HepG2 (cell line): ENCODE results near the gene FIZ1. TPM values are rescaled to one million over a fixed set of nuclear protein-coding genes. Genes with fewer than 3 reads are reported as not detected.

Experiments
- AGO1 ChIP-seq: fragments of 200-400 bp; formaldehyde crosslinking; IDR thresholded peaks from 2 replicates; pipeline ENCODE4 v1.6.1; 2017; ENCODE audit warnings: mild to moderate bottlenecking, low read depth, low read length, moderate library complexity; ENCODE audit not compliant: poor library complexity, severe bottlenecking
- EZH2 ChIP-seq: conservative IDR thresholded peaks from 2 replicates; pipeline ENCODE4 v1.6.1; 2012; ENCODE audit warnings: mild to moderate bottlenecking, low read depth, low read length, moderate library complexity
- GFI1 ChIP-seq: sonication (generic); formaldehyde crosslinking; IDR thresholded peaks from 2 replicates; pipeline ENCODE4 v1.5.0; 2020; ENCODE audit warnings: missing genetic modification reagents, mild to moderate bottlenecking, borderline replicate concordance
- GTF3A ChIP-seq: sonication (generic); formaldehyde crosslinking; conservative IDR thresholded peaks from 2 replicates; pipeline ENCODE4 v1.4.0; 2020; ENCODE audit warnings: mild to moderate bottlenecking, missing genetic modification reagents
- KDM5A ChIP-seq: fragments of 200-600 bp; sonication (generic); IDR thresholded peaks from 2 replicates; pipeline ENCODE4 v1.7.0; 2018; ENCODE audit warnings: antibody characterized with exemption, mild to moderate bottlenecking, low read length, borderline replicate concordance
- KLF16 ChIP-seq, 2 experiments: sonication (generic) in 1 of 2; formaldehyde crosslinking in 1 of 2; IDR thresholded peaks; 2 replicates each; pipeline versions ENCODE4 v1.6.1 to v1.8.0; 2016 to 2023; ENCODE audit warnings: missing genetic modification reagents in 2 of 2, missing compliant biosample characterization in 1 of 2
- MXI1 ChIP-seq: IDR thresholded peaks from 3 replicates; pipeline ENCODE4 v1.6.1; 2012; ENCODE audit warnings: low read depth, low read length, inconsistent platforms, borderline replicate concordance
- PHF8 ChIP-seq: sonication (generic); formaldehyde crosslinking; IDR thresholded peaks from 2 replicates; pipeline ENCODE4 v1.5.0; 2020; ENCODE audit warnings: missing genetic modification reagents
- RARG ChIP-seq: sonication (generic); formaldehyde crosslinking; IDR thresholded peaks from 2 replicates; pipeline ENCODE4 v1.4.0; 2020; ENCODE audit warnings: low read depth, mild to moderate bottlenecking, missing genetic modification reagents
- RFX5 ChIP-seq: IDR thresholded peaks from 2 replicates; pipeline ENCODE4 v1.6.1; 2011; ENCODE audit warnings: low read depth, low read length, improper control_type of control experiment
- SP5 ChIP-seq: IDR thresholded peaks from 2 replicates; pipeline ENCODE4 v1.6.1; 2016; ENCODE audit warnings: low read depth, borderline replicate concordance
- ZNF605 ChIP-seq: sonication (generic); formaldehyde crosslinking; IDR thresholded peaks from 2 replicates; pipeline ENCODE4 v1.8.0; 2022; ENCODE audit warnings: mild to moderate bottlenecking, missing genetic modification reagents
- polyA plus RNA-seq, 8 experiments: library from polyadenylated mRNA; depleted of rRNA in 3 of 8; stranded (reverse) in 7 of 8; unstranded in 1 of 8; fragments of >200 nt; fragmentation: Illumina TruSeq in 4 of 8; extraction: Trizol in 4 of 8; gene quantifications; 2 replicates each; pipeline versions ENCODE4 v1.2.1 to v1.2.3, GENCODE V29; 2011 to 2016; ENCODE audit warnings: low read depth in 4 of 8, missing spikeins in 1 of 8, mixed read lengths in 1 of 8; ENCODE audit not compliant: insufficient read depth in 1 of 8
- total RNA-seq, 5 experiments: library from RNA; depleted of rRNA; stranded (reverse); fragments of >200 nt; fragmentation: Illumina TruSeq; extraction: Trizol; gene quantifications; 2 replicates each; pipeline ENCODE4 v1.2.3, GENCODE V29; 2016; ENCODE audit warnings: low read depth in 1 of 5
- TF ChIP-seq, protein P1 (sequence below): sonication (generic); formaldehyde crosslinking; IDR thresholded peaks from 2 replicates; pipeline ENCODE4 v1.5.1; 2020; ENCODE audit warnings: missing genetic modification reagents, mild to moderate bottlenecking, borderline replicate concordance
- TF ChIP-seq, protein P2 (sequence below): sonication (generic); formaldehyde crosslinking; IDR thresholded peaks from 2 replicates; pipeline ENCODE4 v1.5.0; 2020; ENCODE audit warnings: missing genetic modification reagents
- TF ChIP-seq, protein P3 (sequence below): sonication (generic); formaldehyde crosslinking; IDR thresholded peaks from 2 replicates; pipeline ENCODE4 v1.4.0; 2020; ENCODE audit warnings: mild to moderate bottlenecking, missing genetic modification reagents, borderline replicate concordance
- TF ChIP-seq, protein P4 (sequence below): sonication (generic); formaldehyde crosslinking; IDR thresholded peaks from 2 replicates; pipeline ENCODE4 v1.8.1; 2023; ENCODE audit warnings: mild to moderate bottlenecking, missing genetic modification reagents
- TF ChIP-seq, protein P5 (sequence below): sonication (generic); formaldehyde crosslinking; IDR thresholded peaks from 2 replicates; pipeline ENCODE4 v1.4.0; 2020; ENCODE audit warnings: missing genetic modification reagents, low read depth, mild to moderate bottlenecking, borderline replicate concordance

FIZ1 gene
- total and polyA plus RNA-seq, 2 of the 13 experiments (the other 11 are each of a cell fraction or from before 2014, with no cell fraction given) = 3.6 to 5.9 TPM

DNA sequence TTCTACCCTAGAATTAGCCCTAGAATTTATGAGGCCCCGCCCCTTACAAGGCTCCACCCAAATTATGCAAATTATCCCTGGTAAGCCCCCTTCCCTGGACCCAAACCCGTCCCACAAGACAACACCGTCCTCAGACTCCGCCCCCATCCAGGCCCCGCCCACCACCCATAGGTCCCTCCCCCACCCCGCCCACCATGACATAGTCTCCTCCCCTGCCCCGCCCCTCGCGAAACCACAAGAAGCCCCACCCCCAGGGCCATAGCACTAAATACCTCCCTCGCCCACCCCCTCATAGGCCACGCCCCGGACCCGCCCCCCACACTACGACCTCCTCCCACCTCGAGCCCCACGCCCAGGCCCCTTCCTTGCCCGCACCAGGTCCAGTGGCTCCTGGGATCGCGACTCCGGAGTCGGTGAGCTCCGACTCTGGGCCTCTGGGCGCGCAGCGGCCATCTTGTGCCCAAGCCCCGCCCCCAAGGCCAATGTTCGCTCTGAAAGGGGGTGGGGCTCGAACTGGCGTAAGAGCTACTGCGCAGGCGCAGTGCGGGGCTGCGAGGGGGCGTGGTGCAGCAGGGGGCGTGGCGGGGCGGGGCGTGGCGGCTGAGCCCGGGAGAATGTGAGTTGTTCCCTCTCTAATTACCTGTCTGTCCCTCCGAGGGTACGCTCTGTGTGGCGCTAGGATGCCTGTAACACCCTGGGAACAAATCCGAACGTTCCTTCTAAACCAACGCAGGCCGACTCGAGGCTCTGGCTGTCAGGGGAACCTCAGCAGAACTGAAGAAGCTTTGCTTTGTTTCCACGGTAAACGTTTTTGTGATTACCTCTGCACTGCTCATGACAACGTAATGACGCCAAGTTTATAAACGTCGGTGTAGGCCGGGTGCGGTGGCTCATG, 25.0 kb upstream of the FIZ1 start, which contains the start of gene ZNF784 (continued):
- TF ChIP-seq RFX5 (no peak; the same call in 1 of the 2 replicates), PHF8 (CRISPR knock-in tag) (peak; percentile 69), GTF3A (no peak), EZH2 (no peak), AGO1 (no peak), KDM5A (peak; percentile 59; the same call in 1 of the 2 replicates), KLF16 (CRISPR knock-in tag; IDR thresholded peaks at IDR 0.05) (no peak), GFI1 (CRISPR knock-in tag) (no peak), SP5 (peak; percentile 60; the same call in 1 of the 2 replicates), MXI1 (peak; percentile 53; the same call in 1 of the 3 replicates), RARG (CRISPR knock-in tag) (no peak), ZNF605 (CRISPR knock-in tag) (0 out of 2 replicates have a peak, but pooled peaks have one; percentile 23)
- TF ChIP-seq, protein P1, sequence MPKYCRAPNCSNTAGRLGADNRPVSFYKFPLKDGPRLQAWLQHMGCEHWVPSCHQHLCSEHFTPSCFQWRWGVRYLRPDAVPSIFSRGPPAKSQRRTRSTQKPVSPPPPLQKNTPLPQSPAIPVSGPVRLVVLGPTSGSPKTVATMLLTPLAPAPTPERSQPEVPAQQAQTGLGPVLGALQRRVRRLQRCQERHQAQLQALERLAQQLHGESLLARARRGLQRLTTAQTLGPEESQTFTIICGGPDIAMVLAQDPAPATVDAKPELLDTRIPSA = no peak
- TF ChIP-seq, protein P2, sequence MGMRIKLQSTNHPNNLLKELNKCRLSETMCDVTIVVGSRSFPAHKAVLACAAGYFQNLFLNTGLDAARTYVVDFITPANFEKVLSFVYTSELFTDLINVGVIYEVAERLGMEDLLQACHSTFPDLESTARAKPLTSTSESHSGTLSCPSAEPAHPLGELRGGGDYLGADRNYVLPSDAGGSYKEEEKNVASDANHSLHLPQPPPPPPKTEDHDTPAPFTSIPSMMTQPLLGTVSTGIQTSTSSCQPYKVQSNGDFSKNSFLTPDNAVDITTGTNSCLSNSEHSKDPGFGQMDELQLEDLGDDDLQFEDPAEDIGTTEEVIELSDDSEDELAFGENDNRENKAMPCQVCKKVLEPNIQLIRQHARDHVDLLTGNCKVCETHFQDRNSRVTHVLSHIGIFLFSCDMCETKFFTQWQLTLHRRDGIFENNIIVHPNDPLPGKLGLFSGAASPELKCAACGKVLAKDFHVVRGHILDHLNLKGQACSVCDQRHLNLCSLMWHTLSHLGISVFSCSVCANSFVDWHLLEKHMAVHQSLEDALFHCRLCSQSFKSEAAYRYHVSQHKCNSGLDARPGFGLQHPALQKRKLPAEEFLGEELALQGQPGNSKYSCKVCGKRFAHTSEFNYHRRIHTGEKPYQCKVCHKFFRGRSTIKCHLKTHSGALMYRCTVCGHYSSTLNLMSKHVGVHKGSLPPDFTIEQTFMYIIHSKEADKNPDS = no peak
- TF ChIP-seq, protein P3, sequence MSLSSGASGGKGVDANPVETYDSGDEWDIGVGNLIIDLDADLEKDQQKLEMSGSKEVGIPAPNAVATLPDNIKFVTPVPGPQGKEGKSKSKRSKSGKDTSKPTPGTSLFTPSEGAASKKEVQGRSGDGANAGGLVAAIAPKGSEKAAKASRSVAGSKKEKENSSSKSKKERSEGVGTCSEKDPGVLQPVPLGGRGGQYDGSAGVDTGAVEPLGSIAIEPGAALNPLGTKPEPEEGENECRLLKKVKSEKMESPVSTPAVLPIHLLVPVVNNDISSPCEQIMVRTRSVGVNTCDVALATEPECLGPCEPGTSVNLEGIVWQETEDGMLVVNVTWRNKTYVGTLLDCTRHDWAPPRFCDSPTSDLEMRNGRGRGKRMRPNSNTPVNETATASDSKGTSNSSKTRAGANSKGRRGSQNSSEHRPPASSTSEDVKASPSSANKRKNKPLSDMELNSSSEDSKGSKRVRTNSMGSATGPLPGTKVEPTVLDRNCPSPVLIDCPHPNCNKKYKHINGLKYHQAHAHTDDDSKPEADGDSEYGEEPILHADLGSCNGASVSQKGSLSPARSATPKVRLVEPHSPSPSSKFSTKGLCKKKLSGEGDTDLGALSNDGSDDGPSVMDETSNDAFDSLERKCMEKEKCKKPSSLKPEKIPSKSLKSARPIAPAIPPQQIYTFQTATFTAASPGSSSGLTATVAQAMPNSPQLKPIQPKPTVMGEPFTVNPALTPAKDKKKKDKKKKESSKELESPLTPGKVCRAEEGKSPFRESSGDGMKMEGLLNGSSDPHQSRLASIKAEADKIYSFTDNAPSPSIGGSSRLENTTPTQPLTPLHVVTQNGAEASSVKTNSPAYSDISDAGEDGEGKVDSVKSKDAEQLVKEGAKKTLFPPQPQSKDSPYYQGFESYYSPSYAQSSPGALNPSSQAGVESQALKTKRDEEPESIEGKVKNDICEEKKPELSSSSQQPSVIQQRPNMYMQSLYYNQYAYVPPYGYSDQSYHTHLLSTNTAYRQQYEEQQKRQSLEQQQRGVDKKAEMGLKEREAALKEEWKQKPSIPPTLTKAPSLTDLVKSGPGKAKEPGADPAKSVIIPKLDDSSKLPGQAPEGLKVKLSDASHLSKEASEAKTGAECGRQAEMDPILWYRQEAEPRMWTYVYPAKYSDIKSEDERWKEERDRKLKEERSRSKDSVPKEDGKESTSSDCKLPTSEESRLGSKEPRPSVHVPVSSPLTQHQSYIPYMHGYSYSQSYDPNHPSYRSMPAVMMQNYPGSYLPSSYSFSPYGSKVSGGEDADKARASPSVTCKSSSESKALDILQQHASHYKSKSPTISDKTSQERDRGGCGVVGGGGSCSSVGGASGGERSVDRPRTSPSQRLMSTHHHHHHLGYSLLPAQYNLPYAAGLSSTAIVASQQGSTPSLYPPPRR (CRISPR knock-in tag) = 0 out of 2 replicates have a peak, but pooled peaks have one; percentile 23
- TF ChIP-seq, protein P4, sequence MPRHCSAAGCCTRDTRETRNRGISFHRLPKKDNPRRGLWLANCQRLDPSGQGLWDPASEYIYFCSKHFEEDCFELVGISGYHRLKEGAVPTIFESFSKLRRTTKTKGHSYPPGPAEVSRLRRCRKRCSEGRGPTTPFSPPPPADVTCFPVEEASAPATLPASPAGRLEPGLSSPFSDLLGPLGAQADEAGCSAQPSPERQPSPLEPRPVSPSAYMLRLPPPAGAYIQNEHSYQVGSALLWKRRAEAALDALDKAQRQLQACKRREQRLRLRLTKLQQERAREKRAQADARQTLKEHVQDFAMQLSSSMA = no peak
- TF ChIP-seq, protein P5, sequence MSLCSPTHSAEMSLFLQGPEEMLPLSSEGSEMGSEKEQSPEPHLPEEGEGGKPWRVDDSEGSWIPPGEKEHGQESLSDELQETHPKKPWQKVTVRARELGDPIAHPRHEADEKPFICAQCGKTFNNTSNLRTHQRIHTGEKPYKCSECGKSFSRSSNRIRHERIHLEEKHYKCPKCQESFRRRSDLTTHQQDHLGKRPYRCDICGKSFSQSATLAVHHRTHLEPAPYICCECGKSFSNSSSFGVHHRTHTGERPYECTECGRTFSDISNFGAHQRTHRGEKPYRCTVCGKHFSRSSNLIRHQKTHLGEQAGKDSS (CRISPR knock-in tag) = peak; percentile 47; the same call in 1 of the 2 replicates
